Measurements from ENCODE around the gene FER. TPM values are rescaled to one million over a fixed set of nuclear protein-coding genes. Genes with fewer than 3 reads are reported as not detected.
"Not testable (repeated sequence)": the region's sequence is repeated elsewhere in the genome, so short reads cannot be mapped to it uniquely, and the experiment has no call there.

FER gene
- polyA plus RNA-seq, 1 of the 3 experiments (the other 2 are of a cell fraction), result 1.8 TPM

GRCh38 chr5:108898257-108898656, 150.6 kb downstream of the FER start:
- TF ChIP-seq MXI1 (IDR thresholded peaks at IDR 0.05; ENCODE audit: low read depth, low read length), result no peak
- no peak for TF ChIP-seq FOXM1 (IDR thresholded peaks at IDR 0.05; ENCODE audit: low read depth)
- TF ChIP-seq NRF1 (IDR thresholded peaks at IDR 0.05; ENCODE audit: low read depth, low read length), result no peak
- no peak for TF ChIP-seq GATA2 (CRISPR knock-in tag; IDR thresholded peaks at IDR 0.05)
- no peak for TF ChIP-seq RFX5 (IDR thresholded peaks at IDR 0.05; ENCODE audit: low read length)
- no peak for TF ChIP-seq SMC3 (IDR thresholded peaks at IDR 0.05; ENCODE audit: low read depth, low read length)
- no peak for TF ChIP-seq POLR2AphosphoS5 (IDR thresholded peaks at IDR 0.05; ENCODE audit: low read depth, low read length)
- TF ChIP-seq USF1 (IDR thresholded peaks at IDR 0.05; ENCODE audit: borderline replicate concordance, low read depth), result no peak
- TF ChIP-seq MAX (IDR thresholded peaks at IDR 0.05; ENCODE audit: low read depth), result no peak
- no peak for TF ChIP-seq RXRA (IDR thresholded peaks at IDR 0.05; ENCODE audit: borderline replicate concordance, low read depth)
- no peak for TF ChIP-seq TAF1 (IDR thresholded peaks at IDR 0.05; ENCODE audit: borderline replicate concordance, low read depth, low read length)
- ChIA-PET POLR2A (no interaction called here), CTCF (no interaction called here)
- Histone ChIP-seq H4K20me1 (ENCODE audit: insufficient read depth) (no peaks in the 10 kb centered on the region), H3K4me2 (no peak overlapping the region), H3K9ac (no peak overlapping the region), H3K4me1 (ENCODE audit: control insufficient read depth in 1 of 2, insufficient read depth in 2 of 2, low read depth in 1 of 2, low read length in 1 of 2) (peaks cover 0 to 7% of the 10 kb centered on the region in 2 experiments; a peak in 1 of 4 replicates), H2AFZ (ENCODE audit: low read depth) (no peak overlapping the region), H3K36me3 (replicated peaks in 1 of 2; ENCODE audit: control insufficient read depth in 1 of 2, insufficient read depth in 2 of 2, low read length in 1 of 2) (peaks cover 2 to 24% of the 10 kb centered on the region in 2 experiments), H3K4me3 (ENCODE audit: low read depth in 2 of 2, low read length in 1 of 2) (no peak overlapping the region), H3K9me2 (no peaks in the 10 kb centered on the region), H3K27me3 (ENCODE audit: insufficient read depth) (no peaks in the 10 kb centered on the region), H3F3A (replicated peaks; ENCODE audit: insufficient read depth) (peaks cover 19% of the 10 kb centered on the region), H3K27ac (ENCODE audit: low read depth in 2 of 2, low read length in 1 of 2) (peak overlapping the region in 1 of 2 experiments; percentile 72; a peak in 2 of 4 replicates), H3K79me2 (ENCODE audit: insufficient read depth) (no peaks in the 10 kb centered on the region), H3K9me3 (no peaks in the 10 kb centered on the region; the same call in 1 of the 2 replicates)
- DNase-seq, result no peak

GRCh38 chr5:108898707-108899106, 151.0 kb downstream of the FER start:
- Histone ChIP-seq H3K9ac (no peak overlapping the region), H3K9me2 (no peaks in the 10 kb centered on the region), H3F3A (replicated peaks; ENCODE audit: insufficient read depth) (peaks cover 19% of the 10 kb centered on the region), H3K9me3 (no peaks in the 10 kb centered on the region; the same call in 1 of the 2 replicates), H3K79me2 (ENCODE audit: insufficient read depth) (no peaks in the 10 kb centered on the region), H3K4me2 (no peak overlapping the region), H3K36me3 (replicated peaks in 1 of 2; ENCODE audit: control insufficient read depth in 1 of 2, insufficient read depth in 2 of 2, low read length in 1 of 2) (peaks cover 2 to 21% of the 10 kb centered on the region in 2 experiments), H3K4me1 (ENCODE audit: control insufficient read depth in 1 of 2, insufficient read depth in 2 of 2, low read depth in 1 of 2, low read length in 1 of 2) (peaks cover 0 to 7% of the 10 kb centered on the region in 2 experiments; a peak in 1 of 4 replicates), H3K27ac (ENCODE audit: low read depth in 2 of 2, low read length in 1 of 2) (peak overlapping the region in 1 of 2 experiments; percentile 72; a peak in 2 of 4 replicates), H2AFZ (ENCODE audit: low read depth) (no peak overlapping the region), H3K27me3 (ENCODE audit: insufficient read depth) (no peaks in the 10 kb centered on the region), H4K20me1 (ENCODE audit: insufficient read depth) (no peaks in the 10 kb centered on the region), H3K4me3 (ENCODE audit: low read depth in 2 of 2, low read length in 1 of 2) (no peak overlapping the region)
- TF ChIP-seq ELF1 (IDR thresholded peaks at IDR 0.05), result no peak
- no peak for TF ChIP-seq TEAD4 (IDR thresholded peaks at IDR 0.05; ENCODE audit: borderline replicate concordance, insufficient read depth)
- no peak for TF ChIP-seq GATA2 (CRISPR knock-in tag; IDR thresholded peaks at IDR 0.05)
- TF ChIP-seq USF1 (IDR thresholded peaks at IDR 0.05; ENCODE audit: borderline replicate concordance, low read depth), result no peak
- no peak for TF ChIP-seq NFIC (IDR thresholded peaks at IDR 0.05; ENCODE audit: borderline replicate concordance)
- TF ChIP-seq FOXM1 (IDR thresholded peaks at IDR 0.05; ENCODE audit: low read depth), result no peak
- no peak for TF ChIP-seq FOSL2 (IDR thresholded peaks at IDR 0.05; ENCODE audit: borderline replicate concordance, low read depth)
- ChIA-PET CTCF (no interaction called here), POLR2A (no interaction called here)
- DNase-seq, result no peak

GRCh38 chr5:108899244-108899643, 151.5 kb downstream of the FER start:
- H2AFZ ChIP-seq (ENCODE audit: low read depth); H3K4me2 ChIP-seq; DNase-seq; H3K79me2 ChIP-seq (ENCODE audit: insufficient read depth); H3K9me3 ChIP-seq; H4K20me1 ChIP-seq (ENCODE audit: insufficient read depth); H3K9me2 ChIP-seq; H3K27me3 ChIP-seq (ENCODE audit: insufficient read depth); POLR2A ChIA-PET; H3K9ac ChIP-seq; H3K4me1 ChIP-seq (ENCODE audit: control insufficient read depth in 1 of 2, insufficient read depth in 2 of 2, low read depth in 1 of 2, low read length in 1 of 2); H3K4me3 ChIP-seq (ENCODE audit: low read depth in 2 of 2, low read length in 1 of 2): not testable (repeated sequence)
- CTCF ChIA-PET, result interaction anchor here (0.6 kb wide), 1 partner anchor 80 kb away, joined by 3 read pairs; no protein-coding TSS in a partner anchor
- H3F3A ChIP-seq (replicated peaks; ENCODE audit: insufficient read depth), result peaks cover 19% of the 10 kb centered on the region
- peak overlapping the region in 1 of 2 experiments; percentile 72; a peak in 2 of 4 replicates for H3K27ac ChIP-seq (ENCODE audit: low read depth in 2 of 2, low read length in 1 of 2)
- WGBS (ENCODE audit: low lambda C conversion rate), result 72% methylated on average over 6 of the region's 6 CpGs
- H3K36me3 ChIP-seq (replicated peaks in 1 of 2; ENCODE audit: control insufficient read depth in 1 of 2, insufficient read depth in 2 of 2, low read length in 1 of 2), result peaks cover 2 to 19% of the 10 kb centered on the region in 2 experiments
